ENCODE measurements around the gene ZBED6. TPM values are rescaled to one million over a fixed set of nuclear protein-coding genes. Genes with fewer than 3 reads are reported as not detected.

The ZBED6 gene
- total and polyA plus RNA-seq, 9 of the 15 experiments (the other 6 are each of a cell fraction or from before 2014, with no cell fraction given), result 0.21 to 16.6 (median 5.0) TPM

DNA sequence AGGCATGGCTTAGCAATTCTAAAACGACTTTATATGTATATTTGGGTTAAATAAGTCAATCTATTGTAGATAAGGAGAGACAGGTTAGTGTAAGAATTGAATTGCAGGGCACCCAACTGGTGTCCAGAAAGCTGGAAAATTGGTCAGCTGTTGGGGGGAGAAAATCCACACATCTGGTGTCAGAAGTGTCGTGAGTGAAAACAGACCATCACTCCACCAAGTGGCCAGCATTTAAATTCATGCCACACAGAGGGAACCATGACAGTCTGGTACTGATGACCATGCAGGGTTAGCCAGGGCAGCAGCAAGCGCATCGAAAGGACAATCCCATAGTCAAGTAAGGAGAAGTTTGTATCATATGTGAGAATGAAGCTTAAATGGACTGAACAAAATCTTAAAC is 18.8 kb upstream of the ZBED6 start:
- H3K36me3 ChIP-seq (ENCODE audit: control insufficient read depth, insufficient read depth, low read length), result no peaks in the 10 kb centered on the region
- H3K9ac ChIP-seq (ENCODE audit: insufficient read depth in 1 of 2, low read depth in 2 of 2, low read length in 2 of 2), result no peak overlapping the region
- peak; percentile 61 to 65 for TF ChIP-seq RAD21 (CRISPR knock-in tag; conservative IDR thresholded peaks at IDR 0.05 in 1 of 2, IDR thresholded peaks at IDR 0.05 in 1 of 2)
- TF ChIP-seq, protein P1, sequence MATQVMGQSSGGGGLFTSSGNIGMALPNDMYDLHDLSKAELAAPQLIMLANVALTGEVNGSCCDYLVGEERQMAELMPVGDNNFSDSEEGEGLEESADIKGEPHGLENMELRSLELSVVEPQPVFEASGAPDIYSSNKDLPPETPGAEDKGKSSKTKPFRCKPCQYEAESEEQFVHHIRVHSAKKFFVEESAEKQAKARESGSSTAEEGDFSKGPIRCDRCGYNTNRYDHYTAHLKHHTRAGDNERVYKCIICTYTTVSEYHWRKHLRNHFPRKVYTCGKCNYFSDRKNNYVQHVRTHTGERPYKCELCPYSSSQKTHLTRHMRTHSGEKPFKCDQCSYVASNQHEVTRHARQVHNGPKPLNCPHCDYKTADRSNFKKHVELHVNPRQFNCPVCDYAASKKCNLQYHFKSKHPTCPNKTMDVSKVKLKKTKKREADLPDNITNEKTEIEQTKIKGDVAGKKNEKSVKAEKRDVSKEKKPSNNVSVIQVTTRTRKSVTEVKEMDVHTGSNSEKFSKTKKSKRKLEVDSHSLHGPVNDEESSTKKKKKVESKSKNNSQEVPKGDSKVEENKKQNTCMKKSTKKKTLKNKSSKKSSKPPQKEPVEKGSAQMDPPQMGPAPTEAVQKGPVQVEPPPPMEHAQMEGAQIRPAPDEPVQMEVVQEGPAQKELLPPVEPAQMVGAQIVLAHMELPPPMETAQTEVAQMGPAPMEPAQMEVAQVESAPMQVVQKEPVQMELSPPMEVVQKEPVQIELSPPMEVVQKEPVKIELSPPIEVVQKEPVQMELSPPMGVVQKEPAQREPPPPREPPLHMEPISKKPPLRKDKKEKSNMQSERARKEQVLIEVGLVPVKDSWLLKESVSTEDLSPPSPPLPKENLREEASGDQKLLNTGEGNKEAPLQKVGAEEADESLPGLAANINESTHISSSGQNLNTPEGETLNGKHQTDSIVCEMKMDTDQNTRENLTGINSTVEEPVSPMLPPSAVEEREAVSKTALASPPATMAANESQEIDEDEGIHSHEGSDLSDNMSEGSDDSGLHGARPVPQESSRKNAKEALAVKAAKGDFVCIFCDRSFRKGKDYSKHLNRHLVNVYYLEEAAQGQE (IDR thresholded peaks at IDR 0.05; ENCODE audit: borderline replicate concordance), result 0 out of 2 replicates have a peak, but pooled peaks have one; percentile 12
- TF ChIP-seq, protein P1 (CRISPR knock-in tag; IDR thresholded peaks at IDR 0.05; ENCODE audit: low read depth), result no peak
- TF ChIP-seq ZNF253 (CRISPR knock-in tag; conservative IDR thresholded peaks at IDR 0.05), result no peak
- 0 out of 2 replicates have a peak, but pooled peaks have one; percentile 6 for TF ChIP-seq SMC3 (conservative IDR thresholded peaks at IDR 0.05; ENCODE audit: insufficient read depth, low read depth, low read length)
- TF ChIP-seq, protein P2, sequence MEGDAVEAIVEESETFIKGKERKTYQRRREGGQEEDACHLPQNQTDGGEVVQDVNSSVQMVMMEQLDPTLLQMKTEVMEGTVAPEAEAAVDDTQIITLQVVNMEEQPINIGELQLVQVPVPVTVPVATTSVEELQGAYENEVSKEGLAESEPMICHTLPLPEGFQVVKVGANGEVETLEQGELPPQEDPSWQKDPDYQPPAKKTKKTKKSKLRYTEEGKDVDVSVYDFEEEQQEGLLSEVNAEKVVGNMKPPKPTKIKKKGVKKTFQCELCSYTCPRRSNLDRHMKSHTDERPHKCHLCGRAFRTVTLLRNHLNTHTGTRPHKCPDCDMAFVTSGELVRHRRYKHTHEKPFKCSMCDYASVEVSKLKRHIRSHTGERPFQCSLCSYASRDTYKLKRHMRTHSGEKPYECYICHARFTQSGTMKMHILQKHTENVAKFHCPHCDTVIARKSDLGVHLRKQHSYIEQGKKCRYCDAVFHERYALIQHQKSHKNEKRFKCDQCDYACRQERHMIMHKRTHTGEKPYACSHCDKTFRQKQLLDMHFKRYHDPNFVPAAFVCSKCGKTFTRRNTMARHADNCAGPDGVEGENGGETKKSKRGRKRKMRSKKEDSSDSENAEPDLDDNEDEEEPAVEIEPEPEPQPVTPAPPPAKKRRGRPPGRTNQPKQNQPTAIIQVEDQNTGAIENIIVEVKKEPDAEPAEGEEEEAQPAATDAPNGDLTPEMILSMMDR (IDR thresholded peaks at IDR 0.05 in 2 of 3, conservative IDR thresholded peaks at IDR 0.05 in 1 of 3; ENCODE audit: insufficient read depth in 2 of 3, low read depth in 1 of 3, low read length in 3 of 3), result peak; percentile 38 to 61 (median 52); a peak in 4 of 6 replicates
- no peak for TF ChIP-seq NUFIP1 (IDR thresholded peaks at IDR 0.05; ENCODE audit: partially characterized antibody)
- CTCF ChIA-PET (ENCODE audit: low intra/inter-chr PET ratio), result no interaction called here
- no peaks in the 10 kb centered on the region for H3K79me2 ChIP-seq (ENCODE audit: control insufficient read depth, insufficient read depth, low read length)
- H3K4me2 ChIP-seq (ENCODE audit: insufficient read depth, low read length), result no peak overlapping the region
- no peak overlapping the region for H3K27ac ChIP-seq (ENCODE audit: extremely low read depth, low read depth, low read length)
- DNase-seq (ENCODE audit: extremely low read depth in 1 of 4, low spot score in 3 of 4), result peak in 3 of 4 experiments; percentile 38 to 43 (median 39)
- in situ Hi-C loops (cut with MboI), result no loop called here
- H3K27me3 ChIP-seq (ENCODE audit: control insufficient read depth in 2 of 2, insufficient read depth in 2 of 2, low read length in 2 of 2), result peaks cover 15 to 20% of the 10 kb centered on the region in 2 experiments
- POLR2A ChIA-PET, result interaction anchor here (0.9 kb wide), 1 partner anchor 150 kb away, joined by 6 read pairs; the partner anchor contains the start of gene ATP2B4
- intact Hi-C loops (cut with micrococcal nuclease), result loop anchor here (5.0 to 10.0 kb wide), 2 partner anchors 64 to 152 kb away; partner anchors contain the start of gene ATP2B4
- no peaks in the 10 kb centered on the region for H3K9me1 ChIP-seq (ENCODE audit: control insufficient read depth, insufficient read depth, low read length)
- peak; percentile 84 for FAIRE-seq
- no peaks in the 10 kb centered on the region for H4K20me1 ChIP-seq (replicated peaks; ENCODE audit: control insufficient read depth, insufficient read depth, low read length)
- peak; percentile 82 for ATAC-seq
- no peak overlapping the region for H3K4me3 ChIP-seq
- H3K4me1 ChIP-seq (replicated peaks in 1 of 2; ENCODE audit: control insufficient read depth in 2 of 2, insufficient read depth in 2 of 2, low read length in 2 of 2), result no peaks in the 10 kb centered on the region; a peak in 2 of 5 replicates
- H2AFZ ChIP-seq (ENCODE audit: low read depth, low read length), result no peak overlapping the region
- no TSS peak for BruUV-seq (replicated peaks)
- H3K9me3 ChIP-seq (replicated peaks; ENCODE audit: control insufficient read depth, insufficient read depth, low read depth, low read length), result no peaks in the 10 kb centered on the region
- 26% methylated on average over 4 of the region's 4 CpGs for WGBS (ENCODE audit: insufficient coverage, low coverage, missing lambda C conversion rate)

Data from K562 (cell line).